RWPE2 (cell line): ENCODE measurements around the gene BCAS4.
A peak's percentile ranks its signal among the peaks of the same experiment; 100 is the strongest.

Experiments used
- ATAC-seq: fragments of 200-7000 bp; cut with Tn5 transposase; 3 replicates; pipeline ENCODE4 v1.9.1; 2021; ENCODE audit warnings: low read depth
- DNase-seq: peaks from one replicate; pipeline ENCODE4 v3.0.0-alpha.2; 2020; ENCODE audit warnings: low spot score
- H3K27ac ChIP-seq: fragments of 450-650 bp; 2 replicates; pipeline ENCODE4 v1.5.1; 2017; ENCODE audit warnings: mild to moderate bottlenecking; ENCODE audit not compliant: poor library complexity, severe bottlenecking
- H3K27me3 ChIP-seq: fragments of 250-450 bp; sonication (Bioruptor Pico); 2 replicates; pipeline ENCODE4 v1.5.1; 2021; ENCODE audit warnings: mild to moderate bottlenecking, moderate library complexity; ENCODE audit not compliant: insufficient read depth, poor library complexity, severe bottlenecking
- H3K36me3 ChIP-seq: fragments of 250-450 bp; sonication (Bioruptor Pico); 2 replicates; pipeline ENCODE4 v1.5.1; 2020; ENCODE audit warnings: low read depth, mild to moderate bottlenecking, moderate library complexity
- H3K4me1 ChIP-seq: fragments of 250-450 bp; sonication (Bioruptor Pico); 2 replicates; pipeline ENCODE4 v1.5.1; 2021; ENCODE audit warnings: mild to moderate bottlenecking, moderate library complexity; ENCODE audit not compliant: insufficient read depth, poor library complexity, severe bottlenecking
- H3K4me3 ChIP-seq: fragments of 250-450 bp; sonication (Bioruptor Pico); 2 replicates; pipeline ENCODE4 v1.5.1; 2021; ENCODE audit warnings: mild to moderate bottlenecking, moderate library complexity; ENCODE audit not compliant: severe bottlenecking
- H3K9me3 ChIP-seq: fragments of 250-450 bp; sonication (Bioruptor Pico); 2 replicates; pipeline ENCODE4 v1.5.1; 2021; ENCODE audit warnings: mild to moderate bottlenecking, moderate library complexity; ENCODE audit not compliant: severe bottlenecking
- TF ChIP-seq, protein P1 (sequence below): fragments of 450-650 bp; IDR thresholded peaks from one replicate; pipeline ENCODE4 v1.5.1; 2017; ENCODE audit warnings: mild to moderate bottlenecking, moderate library complexity; ENCODE audit not compliant: poor library complexity, severe bottlenecking

The BCAS4 gene

DNA sequence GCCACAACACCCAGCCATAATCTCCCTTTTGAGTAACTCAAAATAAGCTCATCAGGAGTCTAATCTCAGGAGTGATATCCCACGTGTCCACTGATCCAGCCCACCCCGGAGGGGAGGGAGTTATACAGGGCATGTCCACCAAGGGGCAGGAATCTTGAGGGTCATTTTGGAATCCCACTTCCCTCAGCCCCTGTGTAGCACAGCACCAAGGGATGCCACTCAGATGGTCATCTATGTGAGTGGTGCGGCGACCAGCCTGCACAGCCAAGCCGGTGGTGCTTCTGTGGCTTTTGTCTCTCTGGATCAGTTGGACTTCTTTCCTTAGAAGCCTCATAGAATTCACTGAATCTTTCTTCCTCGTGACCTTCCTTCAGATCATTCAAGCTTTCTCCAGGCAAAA is 11.0 kb upstream of the BCAS4 start:
- Histone ChIP-seq H3K27me3 (no peaks in the 10 kb centered on the region), H3K36me3 (no peaks in the 10 kb centered on the region), H3K9me3 (no peaks in the 10 kb centered on the region), H3K4me1 (no peaks in the 10 kb centered on the region), H3K27ac (no peak overlapping the region), H3K4me3 (no peak overlapping the region)
- DNase-seq (peak; percentile 71), ATAC-seq (no peak)
- TF ChIP-seq, protein P1, sequence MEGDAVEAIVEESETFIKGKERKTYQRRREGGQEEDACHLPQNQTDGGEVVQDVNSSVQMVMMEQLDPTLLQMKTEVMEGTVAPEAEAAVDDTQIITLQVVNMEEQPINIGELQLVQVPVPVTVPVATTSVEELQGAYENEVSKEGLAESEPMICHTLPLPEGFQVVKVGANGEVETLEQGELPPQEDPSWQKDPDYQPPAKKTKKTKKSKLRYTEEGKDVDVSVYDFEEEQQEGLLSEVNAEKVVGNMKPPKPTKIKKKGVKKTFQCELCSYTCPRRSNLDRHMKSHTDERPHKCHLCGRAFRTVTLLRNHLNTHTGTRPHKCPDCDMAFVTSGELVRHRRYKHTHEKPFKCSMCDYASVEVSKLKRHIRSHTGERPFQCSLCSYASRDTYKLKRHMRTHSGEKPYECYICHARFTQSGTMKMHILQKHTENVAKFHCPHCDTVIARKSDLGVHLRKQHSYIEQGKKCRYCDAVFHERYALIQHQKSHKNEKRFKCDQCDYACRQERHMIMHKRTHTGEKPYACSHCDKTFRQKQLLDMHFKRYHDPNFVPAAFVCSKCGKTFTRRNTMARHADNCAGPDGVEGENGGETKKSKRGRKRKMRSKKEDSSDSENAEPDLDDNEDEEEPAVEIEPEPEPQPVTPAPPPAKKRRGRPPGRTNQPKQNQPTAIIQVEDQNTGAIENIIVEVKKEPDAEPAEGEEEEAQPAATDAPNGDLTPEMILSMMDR: no peak

DNA sequence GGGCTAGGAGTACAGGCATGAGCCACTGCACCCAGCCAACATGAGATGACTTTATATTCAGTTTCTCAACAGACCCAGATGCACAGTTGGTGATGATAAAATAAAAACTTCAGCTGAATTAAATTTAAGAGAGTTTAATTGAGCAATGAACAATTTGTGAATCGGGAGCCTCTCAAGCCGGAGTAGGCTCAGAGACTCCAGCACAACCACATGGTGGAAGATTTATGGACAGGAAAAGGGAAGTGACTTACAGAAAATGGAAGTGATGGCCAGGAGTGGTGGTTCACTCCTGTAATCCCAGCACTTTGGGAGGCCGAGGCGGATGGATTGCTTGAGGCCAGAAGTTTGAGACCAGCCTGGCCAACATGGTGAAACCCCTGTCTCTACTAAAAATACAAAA is 10.4 kb upstream of the BCAS4 start:
- Histone ChIP-seq H3K36me3 (no peaks in the 10 kb centered on the region), H3K27me3 (no peaks in the 10 kb centered on the region), H3K4me1 (no peaks in the 10 kb centered on the region), H3K4me3 (no peak overlapping the region), H3K27ac (no peak overlapping the region), H3K9me3 (no peaks in the 10 kb centered on the region)
- ATAC-seq (no peak), DNase-seq (peak; percentile 29)
- TF ChIP-seq, protein P1: no peak

DNA sequence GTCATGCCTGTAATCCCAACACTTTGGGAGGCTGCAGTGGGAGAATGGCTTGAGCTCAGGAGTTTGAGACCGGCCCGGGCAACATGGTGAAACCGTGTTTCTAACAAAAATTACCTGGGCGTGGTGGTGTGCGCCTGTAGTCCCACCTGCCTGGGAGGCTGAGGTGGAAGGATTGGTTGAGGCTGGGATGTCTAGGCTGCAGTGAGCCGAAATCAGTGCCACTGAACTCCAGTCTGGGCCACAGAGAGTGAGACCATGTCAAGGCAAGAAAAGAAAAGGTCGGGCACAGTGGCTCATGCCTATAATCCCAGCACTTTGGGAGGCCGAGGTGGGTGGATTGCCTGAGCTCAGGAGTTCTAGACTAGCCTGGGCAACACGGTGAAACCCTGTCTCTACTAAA is 8.2 kb upstream of the BCAS4 start:
- H3K27me3 ChIP-seq: no peaks in the 10 kb centered on the region
- H3K4me1 ChIP-seq: peaks cover 14% of the 10 kb centered on the region
- H3K4me3 ChIP-seq: no peak overlapping the region
- ATAC-seq (no peak), DNase-seq (peak; percentile 66)
- no peaks in the 10 kb centered on the region for H3K9me3 ChIP-seq
- H3K27ac ChIP-seq: no peak overlapping the region
- H3K36me3 ChIP-seq: no peaks in the 10 kb centered on the region
- TF ChIP-seq, protein P1: no peak

DNA sequence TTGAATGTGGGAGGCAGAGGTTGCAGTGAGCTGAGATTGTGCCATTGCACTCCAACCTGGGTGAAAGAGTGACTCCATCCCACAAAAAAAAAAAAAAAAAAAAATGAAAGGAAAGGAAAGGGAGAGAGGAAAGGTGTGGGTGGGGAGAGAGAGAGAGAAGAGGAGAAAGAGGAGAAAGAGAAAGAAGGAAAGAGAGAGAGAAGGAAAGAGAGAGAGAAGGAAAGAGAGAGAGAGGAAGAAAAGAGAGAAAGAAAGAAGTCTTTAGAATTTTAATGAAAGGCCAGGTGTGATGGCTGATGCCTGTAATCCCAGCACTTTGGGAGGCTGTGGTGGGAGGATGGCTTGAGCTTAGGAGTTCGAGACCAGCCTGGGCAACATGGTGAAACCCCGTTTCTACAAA is 7.7 kb upstream of the BCAS4 start:
- Histone ChIP-seq H3K9me3 (no peaks in the 10 kb centered on the region), H3K4me1 (peaks cover 14% of the 10 kb centered on the region), H3K36me3 (no peaks in the 10 kb centered on the region), H3K4me3 (no peak overlapping the region), H3K27me3 (no peaks in the 10 kb centered on the region), H3K27ac (no peak overlapping the region)
- ATAC-seq: no peak
- TF ChIP-seq, protein P1: no peak
- DNase-seq: no peak

DNA sequence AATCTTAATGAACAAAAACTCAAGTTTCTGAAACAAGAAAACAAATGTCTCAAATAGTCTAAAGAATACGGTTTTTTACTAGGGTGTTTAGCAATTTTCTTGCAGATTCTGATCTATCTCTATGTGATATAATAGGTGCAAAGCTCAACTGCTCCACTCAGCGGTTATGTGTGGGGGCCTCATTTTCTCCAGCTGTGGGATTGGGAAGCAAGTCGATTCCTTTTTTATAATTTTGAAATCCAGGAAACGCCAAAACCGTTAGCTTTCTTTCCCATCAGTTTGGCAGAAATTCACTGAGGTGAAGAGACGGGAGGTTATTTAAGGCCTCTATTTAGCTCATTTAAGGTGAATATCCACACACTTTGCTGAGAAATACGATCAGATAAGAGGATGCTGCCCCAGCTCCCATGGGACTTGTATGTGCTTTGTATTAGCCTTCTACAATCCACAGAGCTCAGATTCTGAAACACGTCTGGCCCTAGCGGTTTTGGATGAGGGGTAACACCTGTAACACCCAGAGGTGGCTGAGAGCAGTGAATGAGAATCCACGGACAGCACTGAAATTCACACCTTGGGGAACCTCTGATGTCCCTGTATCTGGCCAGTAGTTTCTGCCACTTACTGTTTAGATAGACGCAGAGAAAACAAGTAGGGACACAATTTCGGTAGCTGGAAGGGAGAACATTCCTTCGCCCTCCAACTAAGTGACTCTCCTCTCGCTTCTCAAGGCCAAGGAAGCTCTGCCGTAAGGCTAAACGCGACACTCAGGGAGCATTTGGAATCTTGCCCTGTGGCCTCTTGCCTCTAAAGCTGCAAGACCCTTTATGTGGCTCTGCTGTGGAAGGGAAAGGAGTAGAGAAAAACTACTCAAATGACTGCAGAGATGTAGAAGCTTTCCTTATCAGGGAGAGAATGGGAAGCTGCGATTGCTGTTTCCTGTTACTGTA is 6.5 kb upstream of the BCAS4 start:
- ATAC-seq: peak; percentile 23; the same call in 2 of the 3 replicates
- Histone ChIP-seq H3K9me3 (no peaks in the 10 kb centered on the region), H3K36me3 (no peaks in the 10 kb centered on the region), H3K27me3 (no peaks in the 10 kb centered on the region), H3K4me3 (no peak overlapping the region), H3K4me1 (peaks cover 14% of the 10 kb centered on the region), H3K27ac (no peak overlapping the region)
- TF ChIP-seq, protein P1: peak; percentile 99
- peak; percentile 75 for DNase-seq
